Tibial artery (tissue), 4 donors: ENCODE results near the gene SLC35B2.

Experiments
- DNase-seq, 2 donors: peaks; one replicate each; pipeline ENCODE4 v3.0.0-alpha.2; 2019
- H3K27ac ChIP-seq, 2 donors: fragments of 200-600 bp; sonication (generic) in 1 of 2; 1 replicate in 1 of 2; 2 replicates in 1 of 2; pipeline ENCODE4 v1.5.1; 2018 to 2019; ENCODE audit warnings: mild to moderate bottlenecking in 1 of 2
- H3K27me3 ChIP-seq, 2 donors: fragments of 200-600 bp; sonication (generic) in 1 of 2; one replicate each; pipeline versions ENCODE4 v1.5.1 to v1.6.0; 2016 to 2019
- H3K36me3 ChIP-seq, 3 donors: fragments of 200-600 bp; sonication (generic) in 2 of 3; one replicate each; pipeline ENCODE4 v1.5.1; 2016 to 2019; ENCODE audit warnings: mild to moderate bottlenecking in 2 of 3
- H3K4me1 ChIP-seq, 4 donors: fragments of 200-600 bp; sonication (generic) in 2 of 4; 1 replicate in 3 of 4; 2 replicates in 1 of 4; pipeline ENCODE4 v1.5.1; 2016 to 2019
- H3K4me3 ChIP-seq, 2 donors: fragments of 200-600 bp; sonication (generic) in 1 of 2; 1 replicate in 1 of 2; 2 replicates in 1 of 2; pipeline ENCODE4 v1.5.1; 2018 to 2019; ENCODE audit warnings: mild to moderate bottlenecking in 2 of 2
- H3K9me3 ChIP-seq, 3 donors: fragments of 200-600 bp; sonication (generic) in 1 of 3; one replicate each; pipeline ENCODE4 v1.5.1; 2016 to 2019
- CTCF ChIP-seq, 2 experiments: fragments of 200-600 bp in 1 of 2; fragments of 450-650 bp in 1 of 2; IDR thresholded peaks; one replicate each; pipeline ENCODE4 v1.5.1; 2017 to 2019; ENCODE audit warnings: antibody characterized with exemption in 2 of 2, mild to moderate bottlenecking in 1 of 2, moderate library complexity in 1 of 2
- intact Hi-C: fragments of 100-400 bp; cut with DNase I; formaldehyde crosslinking; loops from one replicate; pipeline ENCODE4 v1.15.0; 2023; ENCODE audit warnings: low total_unique reads

Gene SLC35B2

GRCh38 chr6:44222486-44223318, 34.6 kb downstream of the SLC35B2 start:
- H3K27me3 ChIP-seq, result no peaks in the 10 kb centered on the region
- TF ChIP-seq CTCF (IDR thresholded peaks at IDR 0.05), result no peak

GRCh38 chr6:44221961-44222335, 35.4 kb downstream of the SLC35B2 start:
- Histone ChIP-seq H3K27me3 (no peaks in the 10 kb centered on the region), H3K27ac (peak overlapping the region; percentile 97 to 99), H3K4me1 (peaks cover 0 to 92% (median 77%) of the 10 kb centered on the region in 4 donors), H3K9me3 (no peaks in the 10 kb centered on the region), H3K4me3 (peak overlapping the region; percentile 62 to 63), H3K36me3 (no peaks in the 10 kb centered on the region)
- intact Hi-C loops, result no loop called here
- TF ChIP-seq CTCF (IDR thresholded peaks at IDR 0.05), result no peak
- no peak for DNase-seq

More at GRCh38 chr6:44222486-44223318, 34.6 kb downstream of the SLC35B2 start:
- peak; percentile 59 to 75 for DNase-seq
- intact Hi-C loops, result no loop called here
- Histone ChIP-seq H3K9me3 (no peaks in the 10 kb centered on the region), H3K27ac (peak overlapping the region; percentile 97 to 99), H3K4me3 (peak overlapping the region; percentile 62 to 63), H3K4me1 (peaks cover 0 to 92% (median 77%) of the 10 kb centered on the region in 4 donors), H3K36me3 (no peaks in the 10 kb centered on the region)

- Histone ChIP-seq H3K9me3 (no peaks in the 10 kb centered on the region), H3K27me3 (no peaks in the 10 kb centered on the region), H3K36me3 (no peaks in the 10 kb centered on the region), H3K4me3 (peak overlapping the region; percentile 62 to 63), H3K4me1 (peaks cover 0 to 91% (median 77%) of the 10 kb centered on the region in 4 donors), H3K27ac (peak overlapping the region; percentile 97 to 99)
- peak; percentile 95 to 98 for DNase-seq
- peak; percentile 81 to 95 for TF ChIP-seq CTCF (IDR thresholded peaks at IDR 0.05)
- intact Hi-C loops, result no loop called here
Measured at GRCh38 chr6:44221291-44221960, 35.9 kb downstream of the SLC35B2 start.

GRCh38 chr6:44220913-44221290, 36.4 kb downstream of the SLC35B2 start:
- peaks cover 0 to 86% (median 72%) of the 10 kb centered on the region in 4 donors for H3K4me1 ChIP-seq
- H3K27ac ChIP-seq, result peak overlapping the region; percentile 97 to 99
- no peak for TF ChIP-seq CTCF (IDR thresholded peaks at IDR 0.05)
- H3K27me3 ChIP-seq, result no peaks in the 10 kb centered on the region
- intact Hi-C loops, result no loop called here
- H3K36me3 ChIP-seq, result no peaks in the 10 kb centered on the region
- no peaks in the 10 kb centered on the region for H3K9me3 ChIP-seq
- H3K4me3 ChIP-seq, result peak overlapping the region; percentile 68 to 83
- no peak for DNase-seq

GRCh38 chr6:44219815-44220784, 37.2 kb downstream of the SLC35B2 start:
- H3K27ac ChIP-seq, result peak overlapping the region; percentile 97 to 99
- no peak for TF ChIP-seq CTCF (IDR thresholded peaks at IDR 0.05)
- DNase-seq, result no peak

More at GRCh38 chr6:44219815-44220784, 37.2 kb downstream of the SLC35B2 start:
- no peaks in the 10 kb centered on the region for H3K27me3 ChIP-seq
- peaks cover 0 to 78% (median 64%) of the 10 kb centered on the region in 4 donors for H3K4me1 ChIP-seq
- H3K36me3 ChIP-seq, result no peaks in the 10 kb centered on the region
- no peaks in the 10 kb centered on the region for H3K9me3 ChIP-seq
- intact Hi-C loops, result no loop called here
- peak overlapping the region; percentile 68 to 83 for H3K4me3 ChIP-seq
